GM12878 (cell line): Measurements from ENCODE around the gene BRF1. TPM values are rescaled to one million over a fixed set of nuclear protein-coding genes. Genes with fewer than 3 reads are reported as not detected.

Experiments
- ATAC-seq: fragments of 200-7000 bp; cut with Tn5 transposase; 3 replicates; pipeline ENCODE4 v1.9.1; 2020; ENCODE audit warnings: mild to moderate bottlenecking, moderate library complexity
- BruUV-seq: library from RNA; stranded (reverse); fragments of 400-500 nt; replicated peaks from 2 replicates; lab custom pipeline; 2021; lab: Mats Ljungman, UMichigan
- CTCF ChIA-PET: fragments of 300-600 bp; sonication (Branson Sonifier 250); formaldehyde crosslinking; extraction: SDS; loops from one replicate; lab custom pipeline; 2021; ENCODE audit warnings: inconsistent platforms; lab: Yijun Ruan, JAX
- POLR2A ChIA-PET: fragments of 350-600 bp; formaldehyde crosslinking; extraction: SDS; loops from one replicate; lab custom pipeline; 2021; ENCODE audit warnings: inconsistent platforms; lab: Charles Lee
- RAD21 ChIA-PET: fragments of 300-600 bp; sonication (Branson Sonifier 250); formaldehyde crosslinking; loops from one replicate; lab custom pipeline; 2023; ENCODE audit warnings: antibody characterized with exemption; ENCODE audit not compliant: unreplicated experiment; lab: Charles Lee
- SMC1A ChIA-PET: fragments of 300-600 bp; sonication (Branson Sonifier 250); formaldehyde crosslinking; loops from one replicate; lab custom pipeline; 2023; ENCODE audit not compliant: unreplicated experiment, uncharacterized antibody; lab: Charles Lee
- DNase-seq: peaks from one replicate; pipeline ENCODE4 v3.0.0-alpha.2; 2011; ENCODE audit warnings: low read depth, low spot score
- FAIRE-seq: peaks from 3 replicates; lab custom pipeline; 2011; peaks lifted over from hg19 to GRCh38; lab: Jason Lieb, UNC
- H2AFZ ChIP-seq: 2 replicates; pipeline ENCODE4 v1.6.0; 2011; ENCODE audit warnings: low read depth, low read length, control low read depth; ENCODE audit not compliant: control insufficient read depth
- H3K27ac ChIP-seq: 2 replicates; pipeline ENCODE4 v1.5.1; 2011; ENCODE audit warnings: control low read depth; ENCODE audit not compliant: control insufficient read depth, insufficient read depth
- H3K27me3 ChIP-seq, 2 experiments: replicated peaks in 1 of 2; 2 replicates each; pipeline versions ENCODE4 v1.6.0 to v1.6.1; 2011; ENCODE audit warnings: low read length in 1 of 2; ENCODE audit not compliant: control insufficient read depth in 2 of 2, insufficient read depth in 2 of 2
- H3K36me3 ChIP-seq, 2 experiments: 2 replicates each; pipeline ENCODE4 v1.5.1; 2011; ENCODE audit warnings: low read length in 1 of 2; ENCODE audit not compliant: control insufficient read depth in 2 of 2, insufficient read depth in 2 of 2
- H3K4me1 ChIP-seq: 2 replicates; pipeline ENCODE4 v1.6.1; 2011; ENCODE audit warnings: mild to moderate bottlenecking, low read length, moderate library complexity, mixed read lengths; ENCODE audit not compliant: control insufficient read depth, insufficient read depth
- H3K4me2 ChIP-seq: 2 replicates; pipeline ENCODE4 v1.6.0; 2011; ENCODE audit warnings: control low read depth; ENCODE audit not compliant: control insufficient read depth, insufficient read depth
- H3K4me3 ChIP-seq: fragments of 200-600 bp; sonication (generic); 2 replicates; pipeline ENCODE4 v1.5.1; 2016
- H3K79me2 ChIP-seq: 2 replicates; pipeline ENCODE4 v1.6.0; 2011; ENCODE audit warnings: low read length; ENCODE audit not compliant: control insufficient read depth, insufficient read depth
- H3K9ac ChIP-seq: 2 replicates; pipeline ENCODE4 v1.8.0; 2011; ENCODE audit warnings: low read length, control low read depth, mixed read lengths; ENCODE audit not compliant: control insufficient read depth, insufficient read depth
- H3K9me3 ChIP-seq: replicated peaks from 3 replicates; pipeline ENCODE4 v1.5.1; 2011; ENCODE audit warnings: mild to moderate bottlenecking, low read length; ENCODE audit not compliant: control insufficient read depth, insufficient read depth
- H4K20me1 ChIP-seq: 2 replicates; pipeline ENCODE4 v1.6.0; 2011; ENCODE audit not compliant: control insufficient read depth, insufficient read depth
- MTA3 ChIP-seq: IDR thresholded peaks from 2 replicates; pipeline ENCODE4 v1.6.1; 2012; ENCODE audit warnings: low read length, inconsistent platforms, borderline replicate concordance
- SPI1 ChIP-seq: IDR thresholded peaks from 2 replicates; pipeline ENCODE4 v1.6.1; 2011; ENCODE audit warnings: low read depth, mild to moderate bottlenecking, low read length, moderate library complexity, borderline replicate concordance; ENCODE audit not compliant: insufficient read depth
- SRF ChIP-seq, 2 experiments: IDR thresholded peaks; 2 replicates each; pipeline ENCODE4 v1.6.1; 2011; ENCODE audit warnings: low read depth in 2 of 2, low read length in 2 of 2, mild to moderate bottlenecking in 1 of 2, moderate library complexity in 1 of 2
- WGBS: methylation state at CpG from one replicate; pipeline ENCODE4 v1.1.6; 2016; ENCODE audit warnings: low lambda C conversion rate; ENCODE audit not compliant: insufficient replicate concordance, insufficient coverage; ENCODE audit errors: missing lambda C conversion rate; 5-methylcytosine and 5-hydroxymethylcytosine counted together
- in situ Hi-C: fragments of 300-500 bp; cut with MboI; formaldehyde crosslinking; loops from 9 replicates; pipeline ENCODE4 v1.14.3; 2018; ENCODE audit warnings: mixed read lengths
- intact Hi-C: fragments of 100-400 bp; cut with micrococcal nuclease; formaldehyde crosslinking; loops from one replicate; pipeline ENCODE4 v1.14.2; 2022; ENCODE audit not compliant: unreplicated experiment
- polyA plus RNA-seq, 11 experiments: library from polyadenylated mRNA; depleted of rRNA in 4 of 11; unstranded in 6 of 11; stranded (reverse) in 5 of 11; fragments of >200 nt; fragmentation: Nextera tagmentation in 4 of 11; fragmentation: Illumina TruSeq in 1 of 11; extraction: Ambion mirVana in 4 of 11; extraction: Trizol in 1 of 11; gene quantifications; 1 replicate in 1 of 11; 2 replicates in 10 of 11; pipeline versions ENCODE4 v1.2.1 to v1.2.3, GENCODE V29; 2011 to 2016; ENCODE audit warnings: inconsistent platforms in 2 of 11, missing spikeins in 2 of 11, low read depth in 1 of 11
- total RNA-seq, 4 experiments: library from RNA; depleted of rRNA in 3 of 4; stranded (reverse); fragments of >200 nt in 3 of 4; fragmentation: Illumina TruSeq in 1 of 4; extraction: Trizol in 1 of 4; gene quantifications; 2 replicates each; pipeline versions ENCODE4 v1.2.1 to v1.2.3, GENCODE V29; 2013 to 2021
- TF ChIP-seq, protein P1 (sequence below): fragments of 450-650 bp; IDR thresholded peaks from 2 replicates; pipeline ENCODE4 v1.6.1; 2017; ENCODE audit warnings: mild to moderate bottlenecking, moderate library complexity

Gene BRF1
- total and polyA plus RNA-seq, 10 of the 15 experiments (the other 5 are each of a cell fraction or from before 2014, with no cell fraction given) = 0.21 to 33.5 (median 10.7) TPM

DNA sequence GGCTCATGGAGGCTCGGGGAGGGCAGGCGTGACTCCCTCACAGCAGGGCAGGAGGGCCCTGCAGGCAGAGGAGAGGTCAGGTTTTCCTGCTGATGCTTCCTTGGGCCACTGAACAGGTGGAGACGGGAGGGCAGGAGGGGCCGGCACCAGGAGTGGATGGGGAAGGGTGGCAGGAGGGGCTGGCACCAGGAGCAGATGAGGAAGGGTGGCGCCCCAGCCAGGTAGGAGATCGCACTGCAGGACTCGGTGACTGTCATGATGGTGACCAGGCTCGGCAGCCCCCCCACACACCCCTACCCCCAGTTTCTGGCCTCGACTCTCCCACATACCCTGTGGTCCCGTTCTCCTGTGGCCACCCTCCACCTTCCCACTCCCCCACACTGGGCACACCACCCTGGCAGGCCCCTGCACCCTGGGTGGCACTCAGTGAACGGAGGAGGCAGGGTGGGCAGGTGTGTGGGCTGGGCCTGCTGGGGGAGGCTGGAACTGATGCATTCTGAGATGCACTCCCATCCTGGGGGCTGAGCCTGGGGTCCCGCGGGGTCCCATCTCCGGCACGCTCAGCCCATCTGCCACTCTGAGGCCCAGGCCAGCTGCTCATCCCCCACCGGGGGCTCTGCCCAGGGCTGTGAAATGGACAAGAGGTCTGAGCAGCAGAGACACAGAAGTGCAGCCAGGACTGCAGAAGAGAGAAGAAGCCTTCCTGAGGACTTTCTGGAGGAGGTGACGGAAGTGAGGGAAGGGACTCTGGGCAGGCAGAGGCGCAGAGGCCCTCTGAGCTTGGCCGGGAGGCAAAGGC is 122.5 kb downstream of the BRF1 start:
- Histone ChIP-seq H3K79me2 (no peaks in the 10 kb centered on the region), H4K20me1 (no peaks in the 10 kb centered on the region), H3K27ac (no peak overlapping the region), H3K9ac (no peak overlapping the region), H3K9me3 (no peaks in the 10 kb centered on the region)
- SMC1A ChIA-PET = no interaction called here
- DNase-seq (no peak), ATAC-seq (no peak)
- WGBS = 53% methylated on average over 17 of the region's 19 CpGs
- POLR2A ChIA-PET = interaction anchor here (0.6 kb wide), 1 partner anchor 125 kb away, joined by 6 read pairs; no protein-coding TSS in a partner anchor
- CTCF ChIA-PET = no interaction called here
- RAD21 ChIA-PET = no interaction called here
- in situ Hi-C loops = no loop called here
- TF ChIP-seq MTA3 = no peak
- no peak for TF ChIP-seq SRF (IDR thresholded peaks at IDR 0.05; ENCODE audit: low read depth in 2 of 2, low read length in 2 of 2)
- TF ChIP-seq, protein P1, sequence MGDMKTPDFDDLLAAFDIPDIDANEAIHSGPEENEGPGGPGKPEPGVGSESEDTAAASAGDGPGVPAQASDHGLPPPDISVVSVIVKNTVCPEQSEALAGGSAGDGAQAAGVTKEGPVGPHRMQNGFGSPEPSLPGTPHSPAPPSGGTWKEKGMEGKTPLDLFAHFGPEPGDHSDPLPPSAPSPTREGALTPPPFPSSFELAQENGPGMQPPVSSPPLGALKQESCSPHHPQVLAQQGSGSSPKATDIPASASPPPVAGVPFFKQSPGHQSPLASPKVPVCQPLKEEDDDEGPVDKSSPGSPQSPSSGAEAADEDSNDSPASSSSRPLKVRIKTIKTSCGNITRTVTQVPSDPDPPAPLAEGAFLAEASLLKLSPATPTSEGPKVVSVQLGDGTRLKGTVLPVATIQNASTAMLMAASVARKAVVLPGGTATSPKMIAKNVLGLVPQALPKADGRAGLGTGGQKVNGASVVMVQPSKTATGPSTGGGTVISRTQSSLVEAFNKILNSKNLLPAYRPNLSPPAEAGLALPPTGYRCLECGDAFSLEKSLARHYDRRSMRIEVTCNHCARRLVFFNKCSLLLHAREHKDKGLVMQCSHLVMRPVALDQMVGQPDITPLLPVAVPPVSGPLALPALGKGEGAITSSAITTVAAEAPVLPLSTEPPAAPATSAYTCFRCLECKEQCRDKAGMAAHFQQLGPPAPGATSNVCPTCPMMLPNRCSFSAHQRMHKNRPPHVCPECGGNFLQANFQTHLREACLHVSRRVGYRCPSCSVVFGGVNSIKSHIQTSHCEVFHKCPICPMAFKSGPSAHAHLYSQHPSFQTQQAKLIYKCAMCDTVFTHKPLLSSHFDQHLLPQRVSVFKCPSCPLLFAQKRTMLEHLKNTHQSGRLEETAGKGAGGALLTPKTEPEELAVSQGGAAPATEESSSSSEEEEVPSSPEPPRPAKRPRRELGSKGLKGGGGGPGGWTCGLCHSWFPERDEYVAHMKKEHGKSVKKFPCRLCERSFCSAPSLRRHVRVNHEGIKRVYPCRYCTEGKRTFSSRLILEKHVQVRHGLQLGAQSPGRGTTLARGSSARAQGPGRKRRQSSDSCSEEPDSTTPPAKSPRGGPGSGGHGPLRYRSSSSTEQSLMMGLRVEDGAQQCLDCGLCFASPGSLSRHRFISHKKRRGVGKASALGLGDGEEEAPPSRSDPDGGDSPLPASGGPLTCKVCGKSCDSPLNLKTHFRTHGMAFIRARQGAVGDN = no peak
- TF ChIP-seq SPI1 = no peak
- TF ChIP-seq, all 136 proteins: peak for 0
- H3K27me3 ChIP-seq = peaks cover 0 to 2% of the 10 kb centered on the region in 2 experiments; a peak in 1 of 4 replicates
- H3K4me2 ChIP-seq = no peak overlapping the region
- intact Hi-C loops = no loop called here
- H3K36me3 ChIP-seq = no peaks in the 10 kb centered on the region
- H3K4me1 ChIP-seq = peaks cover 8% of the 10 kb centered on the region
- no peak for FAIRE-seq
- H2AFZ ChIP-seq = no peak overlapping the region
- no TSS peak for BruUV-seq
- no peak overlapping the region for H3K4me3 ChIP-seq
